SU-DHL-6 (cell line): ENCODE data around the gene SPP2.

Experiments
- H2AFZ ChIP-seq: fragments of 200-600 bp; sonication (generic); 2 replicates; pipeline ENCODE4 v1.6.1; 2014; ENCODE audit warnings: low read depth, mild to moderate bottlenecking, moderate library complexity, mixed read lengths, antibody characterized with exemption, low read length; ENCODE audit not compliant: severe bottlenecking
- H3F3A ChIP-seq: fragments of 200-600 bp; shearing (Covaris generic); 2 replicates; pipeline ENCODE4 v1.6.0; 2016; ENCODE audit warnings: antibody characterized with exemption, mild to moderate bottlenecking; ENCODE audit not compliant: insufficient read depth
- H3K27ac ChIP-seq: fragments of 200-600 bp; sonication (generic); 2 replicates; pipeline ENCODE4 v1.5.1; 2016; ENCODE audit warnings: low read depth, mild to moderate bottlenecking, low read length, moderate library complexity, mixed read lengths
- H3K27me3 ChIP-seq: fragments of 200-600 bp; sonication (generic), shearing (Covaris generic); 2 replicates; pipeline ENCODE4 v1.6.0; 2014; ENCODE audit warnings: mild to moderate bottlenecking, low read length
- H3K36me3 ChIP-seq: fragments of 200-600 bp; sonication (generic); 2 replicates; pipeline ENCODE4 v1.6.1; 2014; ENCODE audit warnings: mild to moderate bottlenecking, low read length, mixed read lengths
- H3K4me2 ChIP-seq: fragments of 300-600, 200-600 bp; shearing (Covaris generic), sonication (generic); 2 replicates; pipeline ENCODE4 v1.6.0; 2014; ENCODE audit warnings: low read length, low read depth, mild to moderate bottlenecking; ENCODE audit not compliant: poor library complexity, severe bottlenecking
- H3K4me3 ChIP-seq: fragments of 200-600 bp; sonication (generic); 2 replicates; pipeline ENCODE4 v1.5.1; 2014; ENCODE audit warnings: antibody characterized with exemption, low read length, mild to moderate bottlenecking, mixed read lengths; ENCODE audit not compliant: insufficient read depth, poor library complexity, severe bottlenecking
- H3K79me2 ChIP-seq: fragments of 200-600 bp; sonication (generic); 2 replicates; pipeline ENCODE4 v1.6.1; 2014; ENCODE audit warnings: mild to moderate bottlenecking, low read length, moderate library complexity; ENCODE audit not compliant: insufficient read depth
- H3K9ac ChIP-seq: fragments of 200-600 bp; sonication (generic); 2 replicates; pipeline ENCODE4 v1.7.0; 2014; ENCODE audit warnings: mild to moderate bottlenecking, low read length
- H3K9me2 ChIP-seq: fragments of 200-600 bp; sonication (generic); replicated peaks from 2 replicates; pipeline ENCODE4 v1.6.1; 2014; ENCODE audit warnings: low read length; ENCODE audit not compliant: insufficient read depth
- H3K9me3 ChIP-seq: fragments of 200-600 bp; sonication (generic); 2 replicates; pipeline ENCODE4 v1.6.1; 2014; ENCODE audit warnings: low read length, mixed read lengths; ENCODE audit not compliant: insufficient read depth
- H4K20me1 ChIP-seq: fragments of 200-600 bp; sonication (generic); 2 replicates; pipeline ENCODE4 v1.6.1; 2014; ENCODE audit warnings: low read depth, mild to moderate bottlenecking, antibody characterized with exemption, low read length, moderate library complexity, mixed read lengths
- CTCF ChIP-seq: fragments of 200-600 bp; sonication (generic); IDR thresholded peaks from one replicate; pipeline ENCODE4 v1.5.1; 2017; ENCODE audit warnings: antibody characterized with exemption, mild to moderate bottlenecking, low read length, moderate library complexity; ENCODE audit not compliant: insufficient read depth, poor library complexity, severe bottlenecking
- EZH2phosphoT487 ChIP-seq: fragments of 200-600 bp; sonication (generic), shearing (Covaris generic); conservative IDR thresholded peaks from 2 replicates; pipeline ENCODE4 v1.6.1; 2018; ENCODE audit warnings: mild to moderate bottlenecking, antibody characterized with exemption, low read length, moderate library complexity, mixed read lengths

SPP2 gene

GRCh38 chr2:234066587-234066986 is 16.1 kb downstream of the SPP2 start:
- no peak for TF ChIP-seq EZH2phosphoT487
- no peak for TF ChIP-seq CTCF

DNA sequence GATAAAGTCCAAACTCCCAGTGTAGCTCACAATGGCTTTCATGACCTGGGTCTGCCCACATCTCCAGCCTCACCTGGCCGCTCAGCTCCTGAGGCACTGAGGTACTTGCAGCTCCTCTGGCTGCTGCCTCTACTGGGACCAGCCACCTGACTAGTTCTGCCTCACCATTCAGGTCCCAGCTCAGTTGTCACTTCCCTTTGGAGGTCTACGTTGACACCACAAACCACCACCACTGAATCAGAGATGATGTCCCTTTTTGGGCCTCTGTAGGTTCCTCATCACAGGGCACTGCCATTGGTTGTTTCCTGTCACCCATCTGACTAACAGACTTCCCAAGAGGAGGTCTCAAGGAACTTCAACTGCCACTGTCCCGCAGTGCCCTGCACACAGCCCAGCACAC is 21.2 kb downstream of the SPP2 start:
- no peaks in the 10 kb centered on the region for H4K20me1 ChIP-seq
- no peak overlapping the region for H3K4me3 ChIP-seq
- H3K36me3 ChIP-seq = no peaks in the 10 kb centered on the region
- H3K27ac ChIP-seq = no peak overlapping the region
- no peaks in the 10 kb centered on the region for H3K27me3 ChIP-seq
- no peaks in the 10 kb centered on the region for H3K9me3 ChIP-seq
- H3F3A ChIP-seq = no peaks in the 10 kb centered on the region
- H2AFZ ChIP-seq = no peak overlapping the region
- H3K9me2 ChIP-seq = no peaks in the 10 kb centered on the region
- H3K79me2 ChIP-seq = no peaks in the 10 kb centered on the region
- no peak for TF ChIP-seq CTCF
- TF ChIP-seq EZH2phosphoT487 = no peak
- no peak overlapping the region for H3K4me2 ChIP-seq
- H3K9ac ChIP-seq = no peak overlapping the region

More at GRCh38 chr2:234066587-234066986, 16.1 kb downstream of the SPP2 start:
- Histone ChIP-seq H4K20me1 (no peaks in the 10 kb centered on the region), H3K36me3 (no peaks in the 10 kb centered on the region), H3K27ac (no peak overlapping the region), H3K79me2 (no peaks in the 10 kb centered on the region), H3K4me3 (no peak overlapping the region), H2AFZ (no peak overlapping the region), H3K27me3 (no peaks in the 10 kb centered on the region), H3K9me3 (no peaks in the 10 kb centered on the region), H3K9me2 (no peaks in the 10 kb centered on the region), H3F3A (no peaks in the 10 kb centered on the region), H3K4me2 (no peak overlapping the region), H3K9ac (no peak overlapping the region)

GRCh38 chr2:234072454-234072853 is 22.0 kb downstream of the SPP2 start:
- H3K9me3 ChIP-seq = no peaks in the 10 kb centered on the region
- H3K79me2 ChIP-seq = no peaks in the 10 kb centered on the region
- H3K36me3 ChIP-seq = no peaks in the 10 kb centered on the region
- no peaks in the 10 kb centered on the region for H3K9me2 ChIP-seq
- H3K4me3 ChIP-seq = no peak overlapping the region
- no peaks in the 10 kb centered on the region for H3K27me3 ChIP-seq
- H4K20me1 ChIP-seq = no peaks in the 10 kb centered on the region
- no peak overlapping the region for H3K27ac ChIP-seq
- no peak overlapping the region for H3K9ac ChIP-seq
- no peaks in the 10 kb centered on the region for H3F3A ChIP-seq
- no peak overlapping the region for H3K4me2 ChIP-seq
- H2AFZ ChIP-seq = no peak overlapping the region
- TF ChIP-seq CTCF = no peak
- TF ChIP-seq EZH2phosphoT487 = no peak
